Small intestine (tissue), 7 donors: Measurements from ENCODE around the gene FOXF1. TPM values are rescaled to one million over a fixed set of nuclear protein-coding genes. Genes with fewer than 3 reads are reported as not detected.

ENCODE experiments used
- DNase-seq, 2 donors: peaks; one replicate each; pipeline versions ENCODE4 v3.0.0 to v3.0.0-alpha.2; 2013
- FAIRE-seq: peaks from 2 replicates; lab custom pipeline; 2012; peaks lifted over from hg19 to GRCh38; lab: Jason Lieb, UNC
- H3K27ac ChIP-seq, 3 donors: one replicate each; pipeline ENCODE4 v1.5.1; 2013; ENCODE audit warnings: low read length in 2 of 3, mild to moderate bottlenecking in 2 of 3, control low read depth in 1 of 3, inconsistent platforms in 1 of 3, low read depth in 1 of 3, moderate library complexity in 1 of 3
- H3K27me3 ChIP-seq, 3 donors: one replicate each; pipeline ENCODE4 v1.6.1; 2013; ENCODE audit warnings: low read length in 3 of 3, inconsistent platforms in 1 of 3; ENCODE audit not compliant: control insufficient read depth in 3 of 3, insufficient read depth in 3 of 3
- H3K36me3 ChIP-seq, 3 donors: one replicate each; pipeline ENCODE4 v1.6.1; 2013; ENCODE audit warnings: low read length in 3 of 3, inconsistent platforms in 1 of 3, low read depth in 1 of 3, mild to moderate bottlenecking in 1 of 3, moderate library complexity in 1 of 3; ENCODE audit not compliant: control insufficient read depth in 3 of 3, insufficient read depth in 2 of 3
- H3K4me1 ChIP-seq, 3 donors: one replicate each; pipeline ENCODE4 v1.6.1; 2013; ENCODE audit warnings: low read length in 2 of 3, inconsistent platforms in 1 of 3, low read depth in 1 of 3, mild to moderate bottlenecking in 1 of 3, moderate library complexity in 1 of 3; ENCODE audit not compliant: control insufficient read depth in 3 of 3, insufficient read depth in 2 of 3
- H3K4me3 ChIP-seq, 3 donors: one replicate each; pipeline ENCODE4 v1.5.1; 2013; ENCODE audit warnings: low read length in 3 of 3, control low read depth in 1 of 3, inconsistent platforms in 1 of 3, low read depth in 1 of 3, mild to moderate bottlenecking in 1 of 3, moderate library complexity in 1 of 3
- H3K9me3 ChIP-seq, 2 donors: one replicate each; pipeline ENCODE4 v1.6.1; 2013; ENCODE audit warnings: low read depth in 1 of 2, low read length in 1 of 2; ENCODE audit not compliant: control insufficient read depth in 2 of 2, insufficient read depth in 1 of 2
- WGBS, 3 donors: extraction: QIAGEN DNeasy Blood & Tissue Kit; methylation state at CpG; one replicate each; pipeline ENCODE4 v1.1.7; 2013; 5-methylcytosine and 5-hydroxymethylcytosine counted together
- polyA plus RNA-seq, 4 donors: library from polyadenylated mRNA; stranded (reverse) in 3 of 4; unstranded in 1 of 4; fragments of 200-250 nt in 3 of 4; fragments of 120-200 nt in 1 of 4; gene quantifications; one replicate each; pipeline versions ENCODE4 v1.2.1 to v1.2.3, GENCODE V29; 2013
- donor health status: healthy with polysubstance abuse.
- donor health status: control.
- donor health status: control.
- donor health status: Bipolar disorder and iron deficiency.
- donor health status: healthy.

Gene FOXF1
- polyA plus RNA-seq, 4 donors: 4.6 to 17.4 (median 7.2) TPM; not detected in 1

GRCh38 chr16:86502856-86503748 is 7.2 kb upstream of the FOXF1 start:
- Histone ChIP-seq H3K4me1 (peaks cover 0 to 5% (median 0%) of the 10 kb centered on the region in 3 donors), H3K36me3 (peaks cover 0 to 31% (median 0%) of the 10 kb centered on the region in 3 donors), H3K4me3 (peak overlapping the region in 1 of 3 donors; percentile 22), H3K27ac (peak overlapping the region in 2 of 3 donors; percentile 67 to 88), H3K27me3 (peaks cover 13 to 98% (median 37%) of the 10 kb centered on the region in 3 donors), H3K9me3 (no peaks in the 10 kb centered on the region)
- FAIRE-seq: no peak
- DNase-seq: no peak
- 9 to 24% (median 13%) methylated on average over 22 of the region's 22 CpGs for WGBS, 3 donors

GRCh38 chr16:86503830-86504229 is 6.5 kb upstream of the FOXF1 start:
- FAIRE-seq: no peak
- peaks cover 0 to 7% (median 0%) of the 10 kb centered on the region in 3 donors for H3K4me1 ChIP-seq
- H3K27ac ChIP-seq: peak overlapping the region in 2 of 3 donors; percentile 84 to 88
- H3K36me3 ChIP-seq: peaks cover 0 to 31% (median 0%) of the 10 kb centered on the region in 3 donors
- no peak for DNase-seq
- H3K4me3 ChIP-seq: peak overlapping the region in 1 of 3 donors; percentile 63
- no peaks in the 10 kb centered on the region for H3K9me3 ChIP-seq
- peaks cover 17 to 94% (median 35%) of the 10 kb centered on the region in 3 donors for H3K27me3 ChIP-seq
- 10 to 21% (median 21%) methylated on average over 6 of the region's 6 CpGs for WGBS, 3 donors

GRCh38 chr16:86504315-86505184 is 5.8 kb upstream of the FOXF1 start:
- FAIRE-seq (no peak), DNase-seq (peak in 1 of 2 donors; percentile 12)
- H3K4me3 ChIP-seq: peak overlapping the region in 1 of 3 donors; percentile 63

GRCh38 chr16:86505185-86505898 is 5.0 kb upstream of the FOXF1 start:
- DNase-seq (peak in 1 of 2 donors; percentile 14), FAIRE-seq (no peak)
- H3K27ac ChIP-seq: peak overlapping the region; percentile 9 to 92 (median 85)
- H3K9me3 ChIP-seq: no peaks in the 10 kb centered on the region
- 2 to 5% (median 5%) methylated on average over 43 to 67 of the region's 67 CpGs for WGBS, 3 donors
- H3K36me3 ChIP-seq: peaks cover 0 to 28% (median 0%) of the 10 kb centered on the region in 3 donors
- H3K27me3 ChIP-seq: peaks cover 23 to 90% (median 35%) of the 10 kb centered on the region in 3 donors
- peak overlapping the region; percentile 1 to 63 (median 16) for H3K4me3 ChIP-seq
- peaks cover 0 to 9% (median 2%) of the 10 kb centered on the region in 3 donors for H3K4me1 ChIP-seq

More at GRCh38 chr16:86504315-86505184, 5.8 kb upstream of the FOXF1 start:
- Histone ChIP-seq H3K36me3 (peaks cover 0 to 29% (median 0%) of the 10 kb centered on the region in 3 donors), H3K4me1 (peaks cover 0 to 9% (median 0%) of the 10 kb centered on the region in 3 donors), H3K27ac (peak overlapping the region in 2 of 3 donors; percentile 84 to 88), H3K27me3 (peaks cover 18 to 94% (median 35%) of the 10 kb centered on the region in 3 donors), H3K9me3 (no peaks in the 10 kb centered on the region)
- 18 to 27% (median 18%) methylated on average over 27 of the region's 27 CpGs for WGBS, 3 donors

- Histone ChIP-seq H3K36me3 (peaks cover 0 to 21% (median 0%) of the 10 kb centered on the region in 3 donors), H3K9me3 (no peaks in the 10 kb centered on the region), H3K27me3 (peaks cover 20 to 86% (median 28%) of the 10 kb centered on the region in 3 donors), H3K4me3 (peak overlapping the region; percentile 1 to 63 (median 16)), H3K27ac (peak overlapping the region in 2 of 3 donors; percentile 85 to 92), H3K4me1 (peaks cover 0 to 4% (median 2%) of the 10 kb centered on the region in 3 donors)
- FAIRE-seq: no peak
- WGBS, 3 donors: 10 to 18% (median 11%) methylated on average over 27 of the region's 27 CpGs
- peak in 1 of 2 donors; percentile 8 for DNase-seq
Observed at GRCh38 chr16:86505899-86506864, 4.1 kb upstream of the FOXF1 start.

- no peaks in the 10 kb centered on the region for H3K9me3 ChIP-seq
- H3K36me3 ChIP-seq: peaks cover 0 to 31% (median 0%) of the 10 kb centered on the region in 3 donors
- WGBS, 3 donors: 9 to 17% (median 15%) methylated on average over 37 of the region's 37 CpGs
- no peak for FAIRE-seq
- H3K4me3 ChIP-seq: peak overlapping the region in 2 of 3 donors; percentile 41 to 63
- peaks cover 21 to 86% (median 29%) of the 10 kb centered on the region in 3 donors for H3K27me3 ChIP-seq
- peak overlapping the region; percentile 67 to 92 (median 85) for H3K27ac ChIP-seq
- H3K4me1 ChIP-seq: peaks cover 0 to 4% (median 2%) of the 10 kb centered on the region in 3 donors
- DNase-seq: peak in 1 of 2 donors; percentile 13
Observed at GRCh38 chr16:86507173-86508027, 2.9 kb upstream of the FOXF1 start.
